ENCODE measurements around the gene KCNJ1. TPM values are rescaled to one million over a fixed set of nuclear protein-coding genes. Genes with fewer than 3 reads are reported as not detected.

Gene KCNJ1
- total RNA-seq, 2 donors from 2014 or later: not detected

GRCh38 chr11:128789497-128790150 lies 77.5 kb downstream of the KCNJ1 start:
- ATAC-seq: peak; percentile 5
- no peaks in the 10 kb centered on the region for H3K9me3 ChIP-seq

More at GRCh38 chr11:128789497-128790150, 77.5 kb downstream of the KCNJ1 start:
- H3K4me1 ChIP-seq: no peaks in the 10 kb centered on the region
- WGBS, 2 donors: 79 to 90% methylated on average over 17 of the region's 17 CpGs
- no peak overlapping the region for H3K4me3 ChIP-seq
- H3K27me3 ChIP-seq: no peaks in the 10 kb centered on the region
- no peaks in the 10 kb centered on the region for H3K36me3 ChIP-seq (replicated peaks in 1 of 2; ENCODE audit: insufficient read depth in 1 of 2, low read depth in 2 of 2)
- intact Hi-C loops (cut with DNase I): no loop called here
- H3K27ac ChIP-seq: peak overlapping the region in 1 of 4 donors; percentile 10
- DNase-seq: no peak
- TF ChIP-seq, protein P1, sequence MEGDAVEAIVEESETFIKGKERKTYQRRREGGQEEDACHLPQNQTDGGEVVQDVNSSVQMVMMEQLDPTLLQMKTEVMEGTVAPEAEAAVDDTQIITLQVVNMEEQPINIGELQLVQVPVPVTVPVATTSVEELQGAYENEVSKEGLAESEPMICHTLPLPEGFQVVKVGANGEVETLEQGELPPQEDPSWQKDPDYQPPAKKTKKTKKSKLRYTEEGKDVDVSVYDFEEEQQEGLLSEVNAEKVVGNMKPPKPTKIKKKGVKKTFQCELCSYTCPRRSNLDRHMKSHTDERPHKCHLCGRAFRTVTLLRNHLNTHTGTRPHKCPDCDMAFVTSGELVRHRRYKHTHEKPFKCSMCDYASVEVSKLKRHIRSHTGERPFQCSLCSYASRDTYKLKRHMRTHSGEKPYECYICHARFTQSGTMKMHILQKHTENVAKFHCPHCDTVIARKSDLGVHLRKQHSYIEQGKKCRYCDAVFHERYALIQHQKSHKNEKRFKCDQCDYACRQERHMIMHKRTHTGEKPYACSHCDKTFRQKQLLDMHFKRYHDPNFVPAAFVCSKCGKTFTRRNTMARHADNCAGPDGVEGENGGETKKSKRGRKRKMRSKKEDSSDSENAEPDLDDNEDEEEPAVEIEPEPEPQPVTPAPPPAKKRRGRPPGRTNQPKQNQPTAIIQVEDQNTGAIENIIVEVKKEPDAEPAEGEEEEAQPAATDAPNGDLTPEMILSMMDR (IDR thresholded peaks at IDR 0.05): no peak
- no peak for TF ChIP-seq POLR2A (IDR thresholded peaks at IDR 0.05)

Other genes with a start within 250 kb of the KCNJ1 start
- 1 to 10 TPM; 2.6 to 4.4 TPM for gene FLI1, start 173.2 kb downstream of the KCNJ1 start, total RNA-seq
- 10 to 100 TPM in 1 of 2 donors, 1 to 10 TPM in 1; 6.3 to 13.7 TPM for gene KCNJ5, start 24.1 kb upstream of the KCNJ1 start, total RNA-seq
- gene TP53AIP1, start 75.6 kb upstream of the KCNJ1 start, total RNA-seq: not detected